Dermis microvascular lymphatic vessel endothelial cell (primary cell): ENCODE measurements around the gene AMD1. TPM values are rescaled to one million over a fixed set of nuclear protein-coding genes. Genes with fewer than 3 reads are reported as not detected.

Experiments used
- DNase-seq, 2 donors: peaks; one replicate each; pipeline versions ENCODE4 v3.0.0 to v3.0.0-alpha.2; 2010; ENCODE audit warnings: low read depth in 2 of 2
- total RNA-seq: library from RNA; depleted of rRNA; stranded (reverse); fragments of >200 nt; gene quantifications from 2 replicates; pipeline ENCODE4 v1.2.1, GENCODE V29; 2014

Gene AMD1
- total RNA-seq, 1 donor from 2014 or later = 47.6 TPM

- no peak for DNase-seq
These were observed 63.6 kb downstream of the AMD1 start for GRCh38 chr6:110938171-110938570.

- DNase-seq = peak in 1 of 2 donors; percentile 66
These were observed 65.0 kb downstream of the AMD1 start for GRCh38 chr6:110939429-110940200.

GRCh38 chr6:110944681-110945151 is 70.1 kb downstream of the AMD1 start:
- DNase-seq = peak in 1 of 2 donors; percentile 38

Other genes starting within 250 kb of the AMD1 start
- gene CDK19, start 59.3 kb upstream of the AMD1 start, total RNA-seq = 6.8 and 7.6 TPM in 2 replicates
- 28.7 and 43.5 TPM in 2 replicates for gene GTF3C6, start 83.9 kb downstream of the AMD1 start, total RNA-seq
- gene RPF2, start 107.3 kb downstream of the AMD1 start, total RNA-seq = 6.2 and 7.3 TPM in 2 replicates
- under 0.01 TPM in 1 of 2 replicates, not detected in the other for gene SLC16A10, start 212.7 kb downstream of the AMD1 start, total RNA-seq